Panc1 (cell line): ENCODE results near the gene MTREX.

Experiments used
- CTCF ChIP-seq: fragments of 450-650 bp; IDR thresholded peaks from 2 replicates; pipeline ENCODE4 v1.5.1; 2017; ENCODE audit warnings: mild to moderate bottlenecking
- POLR2AphosphoS5 ChIP-seq: IDR thresholded peaks from 2 replicates; pipeline ENCODE4 v1.6.1; 2012; ENCODE audit warnings: mild to moderate bottlenecking, low read depth, low read length, moderate library complexity

GRCh38 chr5:55347786-55348185 lies 40.0 kb downstream of the MTREX start:
- TF ChIP-seq CTCF (no peak), POLR2AphosphoS5 (no peak)
